HEK293 (cell line): ENCODE data around the gene SKAP1.

Source experiments
- CTCF ChIA-PET: fragments of 350-600 bp; formaldehyde crosslinking; extraction: SDS; loops from one replicate; lab custom pipeline; 2021; ENCODE audit warnings: antibody characterized with exemption; lab: Yijun Ruan, JAX
- POLR2A ChIA-PET: fragments of 300-600 bp; formaldehyde crosslinking; extraction: SDS; loops from one replicate; lab custom pipeline; 2020; ENCODE audit warnings: antibody characterized with exemption, inconsistent platforms; lab: Yijun Ruan, JAX
- H3K27ac ChIP-seq: fragments of 200-500 bp; sonication (Bioruptor generic); 2 replicates; pipeline ENCODE4 v1.5.1; 2014; ENCODE audit warnings: low read depth, low read length, control low read depth, inconsistent platforms; ENCODE audit errors: extremely low read depth
- H3K36me3 ChIP-seq, 2 experiments: fragments of 200-500 bp in 1 of 2; sonication (Bioruptor generic) in 1 of 2; 1 replicate in 1 of 2; 2 replicates in 1 of 2; pipeline ENCODE4 v1.5.1; 2014 to 2017; ENCODE audit warnings: inconsistent platforms in 2 of 2, low read length in 2 of 2; ENCODE audit not compliant: control insufficient read depth in 2 of 2, insufficient read depth in 1 of 2
- H3K4me1 ChIP-seq: fragments of 200-500 bp; sonication (Bioruptor generic); 2 replicates; pipeline ENCODE4 v1.5.1; 2014; ENCODE audit warnings: mild to moderate bottlenecking, low read length, inconsistent platforms; ENCODE audit not compliant: control insufficient read depth, insufficient read depth
- H3K4me3 ChIP-seq: 2 replicates; pipeline ENCODE4 v1.5.1; 2011; ENCODE audit warnings: low read depth, mild to moderate bottlenecking, control low read depth, low read length, moderate library complexity
- H3K9me3 ChIP-seq: fragments of 200-500 bp; sonication (Bioruptor generic); 2 replicates; pipeline ENCODE4 v1.5.1; 2014; ENCODE audit warnings: low read depth, low read length, inconsistent platforms; ENCODE audit not compliant: control insufficient read depth, insufficient read depth
- AEBP2 ChIP-seq: fragments of 450-650 bp; formaldehyde crosslinking; IDR thresholded peaks from 2 replicates; pipeline ENCODE4 v1.5.1; 2016; ENCODE audit warnings: missing biosample characterization, missing genetic modification characterization, borderline replicate concordance
- ATF2 ChIP-seq: fragments of 450-650 bp; formaldehyde crosslinking; IDR thresholded peaks from 2 replicates; pipeline ENCODE4 v1.5.1; 2016; ENCODE audit warnings: missing biosample characterization, missing genetic modification characterization, low read depth
- PBX3 ChIP-seq: sonication (generic); formaldehyde crosslinking; IDR thresholded peaks from 2 replicates; pipeline ENCODE4 v1.8.1; 2022; ENCODE audit warnings: mild to moderate bottlenecking, moderate library complexity, missing genetic modification reagents
- PRDM1 ChIP-seq: fragments of 450-650 bp; formaldehyde crosslinking; IDR thresholded peaks from 2 replicates; pipeline ENCODE4; 2016; ENCODE audit warnings: missing biosample characterization, missing genetic modification characterization
- REPIN1 ChIP-seq: fragments of 450-650 bp; formaldehyde crosslinking; IDR thresholded peaks from 2 replicates; pipeline ENCODE4 v1.5.1; 2017; ENCODE audit warnings: missing biosample characterization, missing genetic modification characterization, low read depth
- WT1 ChIP-seq: fragments of 450-650 bp; formaldehyde crosslinking; IDR thresholded peaks from 2 replicates; pipeline ENCODE4 v1.5.1; 2016; ENCODE audit warnings: missing biosample characterization, missing genetic modification characterization
- ZBTB11 ChIP-seq: fragments of 450-650 bp; formaldehyde crosslinking; conservative IDR thresholded peaks from 2 replicates; pipeline ENCODE4 v1.5.1; 2016; ENCODE audit warnings: low read depth, missing biosample characterization, missing genetic modification characterization
- ZFP3 ChIP-seq: fragments of 450-650 bp; formaldehyde crosslinking; IDR thresholded peaks from 2 replicates; pipeline ENCODE4 v1.5.1; 2016; ENCODE audit warnings: low read depth, missing biosample characterization, missing genetic modification characterization
- ZFP69B ChIP-seq: fragments of 450-650 bp; formaldehyde crosslinking; IDR thresholded peaks from 2 replicates; pipeline ENCODE4 v1.5.1; 2016; ENCODE audit warnings: missing biosample characterization, missing genetic modification characterization
- ZNF10 ChIP-seq: fragments of 450-650 bp; formaldehyde crosslinking; IDR thresholded peaks from 2 replicates; pipeline ENCODE4 v1.5.1; 2017; ENCODE audit warnings: missing biosample characterization, missing genetic modification characterization
- ZNF169 ChIP-seq: fragments of 450-650 bp; formaldehyde crosslinking; IDR thresholded peaks from 2 replicates; pipeline ENCODE4 v1.5.1; 2016; ENCODE audit warnings: missing biosample characterization, missing genetic modification characterization
- ZNF202 ChIP-seq: fragments of 450-650 bp; formaldehyde crosslinking; IDR thresholded peaks from 2 replicates; pipeline ENCODE4 v1.5.1; 2016; ENCODE audit warnings: missing biosample characterization, missing genetic modification characterization, borderline replicate concordance
- ZNF248 ChIP-seq: fragments of 450-650 bp; formaldehyde crosslinking; IDR thresholded peaks from 2 replicates; pipeline ENCODE4 v1.5.1; 2017; ENCODE audit warnings: missing biosample characterization, missing genetic modification characterization
- ZNF274 ChIP-seq, 2 experiments: fragments of 200-500 bp in 1 of 2; fragments of 450-650 bp in 1 of 2; sonication (Bioruptor generic) in 1 of 2; formaldehyde crosslinking in 1 of 2; IDR thresholded peaks; 2 replicates each; pipeline versions ENCODE4 v1.5.1 to v1.6.1; 2014 to 2016; ENCODE audit warnings: borderline replicate concordance in 1 of 2, inconsistent platforms in 1 of 2, low read length in 1 of 2, missing biosample characterization in 1 of 2, missing genetic modification characterization in 1 of 2
- ZNF629 ChIP-seq: fragments of 450-650 bp; formaldehyde crosslinking; IDR thresholded peaks from 2 replicates; pipeline ENCODE4 v1.5.1; 2017; ENCODE audit warnings: missing biosample characterization, missing genetic modification characterization
- ZNF701 ChIP-seq: fragments of 450-650 bp; formaldehyde crosslinking; IDR thresholded peaks from 2 replicates; pipeline ENCODE4 v1.5.1; 2016; ENCODE audit warnings: missing biosample characterization, missing genetic modification characterization
- ZNF777 ChIP-seq: fragments of 450-650 bp; formaldehyde crosslinking; IDR thresholded peaks from 2 replicates; pipeline ENCODE4 v1.5.1; 2017; ENCODE audit warnings: missing biosample characterization, missing genetic modification characterization, borderline replicate concordance

The SKAP1 gene

GRCh38 chr17:48111937-48112241 is 318.1 kb downstream of the SKAP1 start (continued):
- no peak for TF ChIP-seq ZNF169 (tag by site-specific recombination)
- TF ChIP-seq ZFP69B: no peak
- no peak for TF ChIP-seq WT1 (tag by site-specific recombination)
- no peak for TF ChIP-seq ZNF274 (IDR thresholded peaks at IDR 0.05; ENCODE audit: low read length)
- TF ChIP-seq ZNF274 (tag by site-specific recombination; IDR thresholded peaks at IDR 0.05; ENCODE audit: borderline replicate concordance): no peak
- no peak for TF ChIP-seq ZNF701
- no peak for TF ChIP-seq ZFP3 (tag by site-specific recombination)
- no peak for TF ChIP-seq PBX3 (CRISPR knock-in tag)
- no peak for TF ChIP-seq ZNF248 (tag by site-specific recombination)

- Histone ChIP-seq H3K4me3 (no peak overlapping the region), H3K4me1 (peaks cover 8% of the 10 kb centered on the region), H3K27ac (no peak overlapping the region), H3K36me3 (peaks cover 19% of the 10 kb centered on the region in 2 experiments), H3K9me3 (no peaks in the 10 kb centered on the region)
- TF ChIP-seq ZNF777 (tag by site-specific recombination) (no peak), ATF2 (tag by site-specific recombination) (peak; percentile 66; the same call in 1 of the 2 replicates), ZNF10 (no peak), AEBP2 (tag by site-specific recombination) (no peak), ZNF202 (tag by site-specific recombination) (no peak), ZNF629 (tag by site-specific recombination) (0 out of 2 replicates have a peak, but pooled peaks have one; percentile 31), PRDM1 (tag by site-specific recombination) (0 out of 2 replicates have a peak, but pooled peaks have one; percentile 15), ZBTB11 (tag by site-specific recombination) (peak; percentile 45), REPIN1 (tag by site-specific recombination) (no peak)
- ChIA-PET CTCF (interaction anchor here (0.7 kb wide), 1 partner anchor 205 kb away, joined by 4 read pairs; no protein-coding TSS in a partner anchor), POLR2A (interaction anchor here (0.6 kb wide), 1 partner anchor 85 kb away, joined by 4 read pairs; no protein-coding TSS in a partner anchor)
These were observed 319.3 kb downstream of the SKAP1 start for GRCh38 chr17:48110761-48111160.
